K562 (cell line): ENCODE results near the gene PITX1.

Experiments
- BACH1 ChIP-seq: fragments of 200-800 bp; sonication (Bioruptor generic); IDR thresholded peaks from 2 replicates; pipeline ENCODE4 v1.6.1; 2016; ENCODE audit warnings: missing genetic modification characterization, missing compliant biosample characterization
- ERF ChIP-seq: fragments of 450-650 bp; formaldehyde crosslinking; IDR thresholded peaks from 2 replicates; pipeline ENCODE4 v1.4.0; 2020; ENCODE audit warnings: mild to moderate bottlenecking, mixed read lengths
- HMG20B ChIP-seq: fragments of 250-450 bp; sonication (Bioruptor Pico); IDR thresholded peaks from 2 replicates; pipeline ENCODE4 v1.5.0; 2021; ENCODE audit warnings: mild to moderate bottlenecking
- JUN ChIP-seq, 2 experiments: sonication (generic) in 1 of 2; formaldehyde crosslinking in 1 of 2; IDR thresholded peaks; 2 replicates each; pipeline versions ENCODE4 v1.6.1 to v1.8.0; 2012 to 2022; ENCODE audit warnings: borderline replicate concordance in 2 of 2, mild to moderate bottlenecking in 2 of 2, improper control_type of control experiment in 1 of 2, low read depth in 1 of 2, low read length in 1 of 2, missing genetic modification reagents in 1 of 2
- MEIS2 ChIP-seq: fragments of 450-650 bp; IDR thresholded peaks from 2 replicates; pipeline ENCODE4 v1.6.1; 2014; ENCODE audit warnings: mild to moderate bottlenecking; ENCODE audit not compliant: partially characterized antibody
- PHF20 ChIP-seq: fragments of 450-650 bp; IDR thresholded peaks from 2 replicates; pipeline ENCODE4 v1.6.1; 2018; ENCODE audit not compliant: partially characterized antibody
- TBL1XR1 ChIP-seq, 2 experiments: IDR thresholded peaks; 2 replicates each; pipeline ENCODE4 v1.6.1; 2012; ENCODE audit warnings: improper control_type of control experiment in 2 of 2, low read length in 2 of 2, mild to moderate bottlenecking in 1 of 2
- ZBTB26 ChIP-seq: fragments of 450-650 bp; formaldehyde crosslinking; IDR thresholded peaks from 2 replicates; pipeline ENCODE4 v1.4.0; 2022; ENCODE audit warnings: missing genetic modification characterization
- ZNF121 ChIP-seq: sonication (generic); formaldehyde crosslinking; conservative IDR thresholded peaks from 2 replicates; pipeline ENCODE4 v1.8.0; 2022; ENCODE audit warnings: missing genetic modification reagents
- ZSCAN29 ChIP-seq: fragments of 450-650 bp; IDR thresholded peaks from 2 replicates; pipeline ENCODE4 v1.6.1; 2017
- TF ChIP-seq, protein P1 (sequence below), 3 experiments: IDR thresholded peaks in 2 of 3; conservative IDR thresholded peaks in 1 of 3; 2 replicates each; pipeline ENCODE4 v1.5.1; 2011 to 2012; ENCODE audit warnings: low read length in 3 of 3, mild to moderate bottlenecking in 3 of 3, control low read depth in 2 of 3, improper control_type of control experiment in 1 of 3, inconsistent platforms in 1 of 3, low read depth in 1 of 3, mixed read lengths in 1 of 3, moderate library complexity in 1 of 3; ENCODE audit not compliant: insufficient read depth in 2 of 3
- TF ChIP-seq, protein P2 (sequence below): sonication (generic); formaldehyde crosslinking; IDR thresholded peaks from 2 replicates; pipeline ENCODE4 v1.5.0; 2020; ENCODE audit warnings: missing genetic modification reagents

- no peak for TF ChIP-seq PHF20
- TF ChIP-seq MEIS2 = no peak
- no peak for TF ChIP-seq ZBTB26 (CRISPR knock-in tag)
- TF ChIP-seq, protein P1, sequence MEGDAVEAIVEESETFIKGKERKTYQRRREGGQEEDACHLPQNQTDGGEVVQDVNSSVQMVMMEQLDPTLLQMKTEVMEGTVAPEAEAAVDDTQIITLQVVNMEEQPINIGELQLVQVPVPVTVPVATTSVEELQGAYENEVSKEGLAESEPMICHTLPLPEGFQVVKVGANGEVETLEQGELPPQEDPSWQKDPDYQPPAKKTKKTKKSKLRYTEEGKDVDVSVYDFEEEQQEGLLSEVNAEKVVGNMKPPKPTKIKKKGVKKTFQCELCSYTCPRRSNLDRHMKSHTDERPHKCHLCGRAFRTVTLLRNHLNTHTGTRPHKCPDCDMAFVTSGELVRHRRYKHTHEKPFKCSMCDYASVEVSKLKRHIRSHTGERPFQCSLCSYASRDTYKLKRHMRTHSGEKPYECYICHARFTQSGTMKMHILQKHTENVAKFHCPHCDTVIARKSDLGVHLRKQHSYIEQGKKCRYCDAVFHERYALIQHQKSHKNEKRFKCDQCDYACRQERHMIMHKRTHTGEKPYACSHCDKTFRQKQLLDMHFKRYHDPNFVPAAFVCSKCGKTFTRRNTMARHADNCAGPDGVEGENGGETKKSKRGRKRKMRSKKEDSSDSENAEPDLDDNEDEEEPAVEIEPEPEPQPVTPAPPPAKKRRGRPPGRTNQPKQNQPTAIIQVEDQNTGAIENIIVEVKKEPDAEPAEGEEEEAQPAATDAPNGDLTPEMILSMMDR (IDR thresholded peaks at IDR 0.05 in 2 of 3, conservative IDR thresholded peaks at IDR 0.05 in 1 of 3; ENCODE audit: insufficient read depth in 2 of 3, low read depth in 1 of 3, low read length in 3 of 3) = no peak
- no peak for TF ChIP-seq JUN (IDR thresholded peaks at IDR 0.05; ENCODE audit: borderline replicate concordance, low read depth, low read length)
- TF ChIP-seq JUN (CRISPR knock-in tag; IDR thresholded peaks at IDR 0.05; ENCODE audit: borderline replicate concordance) = no peak
- no peak for TF ChIP-seq ZSCAN29
- no peak for TF ChIP-seq HMG20B (CRISPR knock-in tag)
- TF ChIP-seq, protein P2, sequence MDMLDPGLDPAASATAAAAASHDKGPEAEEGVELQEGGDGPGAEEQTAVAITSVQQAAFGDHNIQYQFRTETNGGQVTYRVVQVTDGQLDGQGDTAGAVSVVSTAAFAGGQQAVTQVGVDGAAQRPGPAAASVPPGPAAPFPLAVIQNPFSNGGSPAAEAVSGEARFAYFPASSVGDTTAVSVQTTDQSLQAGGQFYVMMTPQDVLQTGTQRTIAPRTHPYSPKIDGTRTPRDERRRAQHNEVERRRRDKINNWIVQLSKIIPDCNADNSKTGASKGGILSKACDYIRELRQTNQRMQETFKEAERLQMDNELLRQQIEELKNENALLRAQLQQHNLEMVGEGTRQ = no peak
- no peak for TF ChIP-seq TBL1XR1 (IDR thresholded peaks at IDR 0.05; ENCODE audit: low read length in 2 of 2)
- no peak for TF ChIP-seq BACH1
- no peak for TF ChIP-seq ZNF121 (CRISPR knock-in tag)
- no peak for TF ChIP-seq ERF (CRISPR knock-in tag)
Measured at GRCh38 chr5:135031813-135032694, 2.0 kb downstream of the PITX1 start.
